ENCODE measurements around the gene CRHR2.

The CRHR2 gene

GRCh38 chr7:30690011-30690410 lies 7.8 kb upstream of the CRHR2 start:
- Histone ChIP-seq H3K36me3 (no peaks in the 10 kb centered on the region), H4K20me1 (no peaks in the 10 kb centered on the region), H3K4me3 (no peak overlapping the region), H3K4me2 (peak overlapping the region in 7 of 11 experiments; percentile 22 to 54 (median 44); a peak in 11 of 22 replicates), H3K4me1 (peaks cover 0 to 23% (median 13%) of the 10 kb centered on the region in 10 experiments; a peak in 13 of 20 replicates), H3K27ac (no peak overlapping the region), H3K9me3 (replicated peaks in 1 of 11) (no peaks in the 10 kb centered on the region), H3K9ac (no peak overlapping the region), H3K27me3 (no peaks in the 10 kb centered on the region)
- no peak for TF ChIP-seq Cebpa-rat (IDR thresholded peaks at IDR 0.05)

- Histone ChIP-seq H3K27ac (no peak overlapping the region), H4K20me1 (no peaks in the 10 kb centered on the region), H3K4me3 (no peak overlapping the region), H3K4me2 (peak overlapping the region in 3 of 11 experiments; percentile 5 to 18 (median 15); a peak in 3 of 22 replicates), H3K9me3 (replicated peaks in 1 of 11) (no peaks in the 10 kb centered on the region), H3K4me1 (peaks cover 0 to 23% (median 13%) of the 10 kb centered on the region in 10 experiments; a peak in 13 of 20 replicates), H3K27me3 (peaks cover 0 to 7% (median 4%) of the 10 kb centered on the region in 11 experiments; a peak in 13 of 22 replicates), H3K9ac (no peak overlapping the region), H3K36me3 (no peaks in the 10 kb centered on the region)
- TF ChIP-seq Cebpa-rat (IDR thresholded peaks at IDR 0.05) = no peak
Measured at GRCh38 chr7:30688718-30689221, 6.5 kb upstream of the CRHR2 start.

- peak overlapping the region in 1 of 11 experiments; percentile 11; a peak in 1 of 22 replicates for H3K4me2 ChIP-seq
- no peak overlapping the region for H3K4me3 ChIP-seq
- H3K27ac ChIP-seq = no peak overlapping the region
- TF ChIP-seq Cebpa-rat (IDR thresholded peaks at IDR 0.05) = no peak
- no peak overlapping the region for H3K9ac ChIP-seq
- H3K27me3 ChIP-seq = peaks cover 10 to 18% (median 16%) of the 10 kb centered on the region in 11 experiments
- peaks cover 0 to 6% (median 0%) of the 10 kb centered on the region in 11 experiments; a peak in 1 of 22 replicates for H4K20me1 ChIP-seq
- H3K9me3 ChIP-seq (replicated peaks in 1 of 11) = no peaks in the 10 kb centered on the region; a peak in 1 of 22 replicates
- H3K36me3 ChIP-seq = no peaks in the 10 kb centered on the region
- H3K4me1 ChIP-seq = peaks cover 0 to 28% (median 16%) of the 10 kb centered on the region in 10 experiments; a peak in 16 of 20 replicates
Measured at GRCh38 chr7:30687604-30688003, 5.3 kb upstream of the CRHR2 start.

GRCh38 chr7:30684351-30684750 lies 2.1 kb upstream of the CRHR2 start:
- Histone ChIP-seq H4K20me1 (peaks cover 0 to 16% (median 0%) of the 10 kb centered on the region in 11 experiments; a peak in 1 of 22 replicates), H3K27ac (no peak overlapping the region), H3K4me2 (no peak overlapping the region), H3K9ac (no peak overlapping the region), H3K27me3 (peaks cover 30 to 44% (median 37%) of the 10 kb centered on the region in 11 experiments), H3K9me3 (replicated peaks in 1 of 11) (peaks cover 0 to 11% (median 8%) of the 10 kb centered on the region in 11 experiments; a peak in 12 of 22 replicates), H3K4me3 (no peak overlapping the region), H3K36me3 (no peaks in the 10 kb centered on the region), H3K4me1 (peaks cover 7 to 41% (median 24%) of the 10 kb centered on the region in 10 experiments; a peak in 18 of 20 replicates)
- TF ChIP-seq Cebpa-rat (IDR thresholded peaks at IDR 0.05) = no peak

- TF ChIP-seq Cebpa-rat (IDR thresholded peaks at IDR 0.05) = no peak
- Histone ChIP-seq H3K27me3 (peaks cover 30 to 44% (median 37%) of the 10 kb centered on the region in 11 experiments), H3K4me1 (peaks cover 7 to 43% (median 28%) of the 10 kb centered on the region in 10 experiments; a peak in 18 of 20 replicates), H3K4me2 (no peak overlapping the region), H3K36me3 (no peaks in the 10 kb centered on the region), H3K27ac (no peak overlapping the region), H3K9ac (no peak overlapping the region), H3K9me3 (replicated peaks in 1 of 11) (peaks cover 0 to 11% (median 8%) of the 10 kb centered on the region in 11 experiments; a peak in 12 of 22 replicates), H3K4me3 (no peak overlapping the region), H4K20me1 (peaks cover 0 to 16% (median 0%) of the 10 kb centered on the region in 11 experiments; a peak in 1 of 22 replicates)
Measured at GRCh38 chr7:30683816-30684215, 1.6 kb upstream of the CRHR2 start.

- H4K20me1 ChIP-seq = peaks cover 0 to 16% (median 0%) of the 10 kb centered on the region in 11 experiments; a peak in 1 of 22 replicates
- peaks cover 7 to 46% (median 28%) of the 10 kb centered on the region in 10 experiments; a peak in 18 of 20 replicates for H3K4me1 ChIP-seq
- H3K36me3 ChIP-seq = no peaks in the 10 kb centered on the region
- no peak overlapping the region for H3K4me3 ChIP-seq
- TF ChIP-seq Cebpa-rat (IDR thresholded peaks at IDR 0.05) = no peak
- peaks cover 0 to 11% (median 8%) of the 10 kb centered on the region in 11 experiments; a peak in 12 of 22 replicates for H3K9me3 ChIP-seq (replicated peaks in 1 of 11)
- H3K9ac ChIP-seq = no peak overlapping the region
- peak overlapping the region in 1 of 11 experiments; percentile 70; a peak in 1 of 22 replicates for H3K4me2 ChIP-seq
- H3K27ac ChIP-seq = no peak overlapping the region
- peaks cover 30 to 44% (median 37%) of the 10 kb centered on the region in 11 experiments for H3K27me3 ChIP-seq
Measured at GRCh38 chr7:30683306-30683705, 1.1 kb upstream of the CRHR2 start.

- peaks cover 0 to 16% (median 0%) of the 10 kb centered on the region in 11 experiments; a peak in 1 of 22 replicates for H4K20me1 ChIP-seq
- H3K4me1 ChIP-seq = peaks cover 7 to 51% (median 37%) of the 10 kb centered on the region in 10 experiments; a peak in 18 of 20 replicates
- 0 out of 22 replicates have a peak overlapping the region, but pooled peaks of 1 of the 11 experiments have one; percentile 18 for H3K9ac ChIP-seq
- peak overlapping the region; percentile 33 to 62 (median 50); a peak in 15 of 20 replicates for H3K4me3 ChIP-seq
- TF ChIP-seq Cebpa-rat (IDR thresholded peaks at IDR 0.05) = no peak
- H3K4me2 ChIP-seq = peak overlapping the region; percentile 63 to 86 (median 77)
- H3K36me3 ChIP-seq = no peaks in the 10 kb centered on the region
- H3K27ac ChIP-seq = no peak overlapping the region
- H3K27me3 ChIP-seq = peaks cover 30 to 44% (median 37%) of the 10 kb centered on the region in 11 experiments
- H3K9me3 ChIP-seq (replicated peaks in 1 of 11) = peaks cover 0 to 11% (median 8%) of the 10 kb centered on the region in 11 experiments; a peak in 12 of 22 replicates
Measured at GRCh38 chr7:30681815-30682211, 443 bp downstream of the CRHR2 start.

GRCh38 chr7:30681331-30681797 lies 892 bp downstream of the CRHR2 start:
- no peak for TF ChIP-seq Cebpa-rat (IDR thresholded peaks at IDR 0.05)
- H3K27ac ChIP-seq = no peak overlapping the region
- peaks cover 30 to 44% (median 37%) of the 10 kb centered on the region in 11 experiments for H3K27me3 ChIP-seq
- H3K9ac ChIP-seq = no peak overlapping the region
- peaks cover 0 to 11% (median 8%) of the 10 kb centered on the region in 11 experiments; a peak in 12 of 22 replicates for H3K9me3 ChIP-seq (replicated peaks in 1 of 11)
- peaks cover 0 to 16% (median 0%) of the 10 kb centered on the region in 11 experiments; a peak in 1 of 22 replicates for H4K20me1 ChIP-seq
- H3K4me1 ChIP-seq = peaks cover 7 to 51% (median 37%) of the 10 kb centered on the region in 10 experiments; a peak in 18 of 20 replicates
- peak overlapping the region in 3 of 11 experiments; percentile 10 to 82 (median 71); a peak in 3 of 22 replicates for H3K4me2 ChIP-seq
- no peaks in the 10 kb centered on the region for H3K36me3 ChIP-seq
- H3K4me3 ChIP-seq = 0 out of 20 replicates have a peak overlapping the region, but pooled peaks of 1 of the 10 experiments have one; percentile 49

- no peak overlapping the region for H3K9ac ChIP-seq
- peaks cover 0 to 16% (median 0%) of the 10 kb centered on the region in 11 experiments; a peak in 2 of 22 replicates for H4K20me1 ChIP-seq
- peak overlapping the region in 8 of 11 experiments; percentile 29 to 78 (median 68); a peak in 16 of 22 replicates for H3K4me2 ChIP-seq
- TF ChIP-seq Cebpa-rat (IDR thresholded peaks at IDR 0.05) = no peak
- no peaks in the 10 kb centered on the region for H3K36me3 ChIP-seq
- peaks cover 0 to 11% (median 8%) of the 10 kb centered on the region in 11 experiments; a peak in 12 of 22 replicates for H3K9me3 ChIP-seq (replicated peaks in 1 of 11)
- H3K27ac ChIP-seq = peak overlapping the region in 2 of 11 experiments; percentile 67 to 72; a peak in 5 of 22 replicates
- peaks cover 30 to 44% (median 37%) of the 10 kb centered on the region in 11 experiments for H3K27me3 ChIP-seq
- H3K4me1 ChIP-seq = peaks cover 7 to 51% (median 37%) of the 10 kb centered on the region in 10 experiments; a peak in 18 of 20 replicates
- H3K4me3 ChIP-seq = no peak overlapping the region
Measured at GRCh38 chr7:30679664-30680063, 2.6 kb downstream of the CRHR2 start.
